ENCODE results near the gene PCYT2.

The PCYT2 gene

GRCh38 chr17:81942167-81942553, 31.0 kb upstream of the PCYT2 start:
- no peak for DNase-seq (ENCODE audit: low read depth)

GRCh38 chr17:81941484-81942166, 30.4 kb upstream of the PCYT2 start:
- DNase-seq (ENCODE audit: low read depth): no peak

GRCh38 chr17:81940538-81941483, 29.6 kb upstream of the PCYT2 start:
- DNase-seq (ENCODE audit: low read depth): no peak

- DNase-seq (ENCODE audit: low read depth): no peak
Measured at GRCh38 chr17:81939881-81940385, 28.7 kb upstream of the PCYT2 start.

GRCh38 chr17:81939218-81939617, 28.0 kb upstream of the PCYT2 start:
- no peak for DNase-seq (ENCODE audit: low read depth)

GRCh38 chr17:81935709-81936084, 24.5 kb upstream of the PCYT2 start:
- DNase-seq (ENCODE audit: low read depth): no peak

- no peak for DNase-seq (ENCODE audit: low read depth)
Measured at GRCh38 chr17:81934850-81935708, 23.9 kb upstream of the PCYT2 start.

- no peak for DNase-seq (ENCODE audit: low read depth)
Measured at GRCh38 chr17:81934098-81934757, 23.0 kb upstream of the PCYT2 start.

GRCh38 chr17:81933178-81933699, 22.0 kb upstream of the PCYT2 start:
- no peak for DNase-seq (ENCODE audit: low read depth)

GRCh38 chr17:81932333-81932983, 21.3 kb upstream of the PCYT2 start:
- DNase-seq (ENCODE audit: low read depth): no peak

- DNase-seq (ENCODE audit: low read depth): no peak
Measured at GRCh38 chr17:81931557-81932332, 20.5 kb upstream of the PCYT2 start.

- DNase-seq (ENCODE audit: low read depth): no peak
Measured at GRCh38 chr17:81931189-81931556, 20.0 kb upstream of the PCYT2 start.

GRCh38 chr17:81930142-81931125, 19.2 kb upstream of the PCYT2 start:
- no peak for DNase-seq (ENCODE audit: low read depth)

- DNase-seq (ENCODE audit: low read depth): no peak
Measured at GRCh38 chr17:81929253-81930141, 18.3 kb upstream of the PCYT2 start.

GRCh38 chr17:81928544-81929252, 17.5 kb upstream of the PCYT2 start:
- no peak for DNase-seq (ENCODE audit: low read depth)

GRCh38 chr17:81927653-81928543, 16.7 kb upstream of the PCYT2 start, which contains the start of gene MAFG:
Gene MAFG, minus strand, starts transcription at chr17:81927735. Its CDS starts 4,550 bp downstream, at chr17:81923185.
- peak; percentile 73 for DNase-seq (ENCODE audit: low read depth)

Measured in stimulated activated CD8-positive, alpha-beta memory T cell treated with anti-CD3 and anti-CD28 coated beads, Interleukin-15, amount 100 ng/mL, for 1 hour (primary cell).